GM18511 (cell line): ENCODE data around the gene PDS5B.

Experiments
- ATAC-seq: cut with Tn5 transposase; IDR thresholded peaks from one replicate; pipeline ENCODE4 v1.9.1; 2021; ENCODE audit warnings: mild to moderate bottlenecking, moderate library complexity; ENCODE audit not compliant: unreplicated experiment

Gene PDS5B

GRCh38 chr13:32587811-32588170, 1.5 kb downstream of the PDS5B start:
- no peak for ATAC-seq

DNA sequence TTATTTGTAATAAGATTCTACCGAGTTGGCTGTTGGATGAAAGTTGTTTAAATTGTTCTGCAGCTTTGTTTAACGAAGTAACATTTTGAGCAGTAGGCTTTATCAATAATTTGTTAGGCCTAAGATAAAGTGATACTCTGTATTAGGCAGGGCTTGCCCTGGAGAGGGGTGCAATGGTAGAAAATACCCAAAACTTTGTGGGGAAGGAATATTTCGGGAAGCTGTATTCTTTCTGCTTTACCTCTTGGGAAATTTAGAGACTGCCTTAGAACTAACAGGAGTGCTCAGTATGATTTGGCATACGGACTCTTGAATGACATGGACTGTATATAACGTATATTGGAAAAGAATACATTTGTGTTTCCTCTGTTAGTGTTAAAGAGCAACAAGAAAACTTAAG, 2.5 kb downstream of the PDS5B start:
- ATAC-seq = no peak

DNA sequence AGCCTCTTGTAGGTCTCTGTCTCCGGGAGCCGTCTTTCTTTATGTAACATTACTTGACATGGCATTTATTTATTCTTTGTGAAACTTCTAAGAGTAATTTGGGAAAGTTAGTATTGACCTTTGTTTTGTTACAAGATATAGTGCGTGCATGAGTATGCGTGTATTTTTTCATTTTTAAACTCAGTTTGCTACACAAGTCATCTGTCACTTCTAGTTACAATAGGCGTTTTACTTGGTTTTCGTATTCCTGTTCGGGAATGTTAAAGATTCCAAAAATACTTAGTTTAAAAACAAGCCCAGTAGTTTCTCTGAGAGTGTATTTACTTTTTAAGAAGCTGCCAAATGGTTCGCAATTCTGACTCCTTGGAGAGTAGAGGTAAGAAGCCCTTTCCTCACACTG, 3.2 kb downstream of the PDS5B start:
- ATAC-seq = no peak

DNA sequence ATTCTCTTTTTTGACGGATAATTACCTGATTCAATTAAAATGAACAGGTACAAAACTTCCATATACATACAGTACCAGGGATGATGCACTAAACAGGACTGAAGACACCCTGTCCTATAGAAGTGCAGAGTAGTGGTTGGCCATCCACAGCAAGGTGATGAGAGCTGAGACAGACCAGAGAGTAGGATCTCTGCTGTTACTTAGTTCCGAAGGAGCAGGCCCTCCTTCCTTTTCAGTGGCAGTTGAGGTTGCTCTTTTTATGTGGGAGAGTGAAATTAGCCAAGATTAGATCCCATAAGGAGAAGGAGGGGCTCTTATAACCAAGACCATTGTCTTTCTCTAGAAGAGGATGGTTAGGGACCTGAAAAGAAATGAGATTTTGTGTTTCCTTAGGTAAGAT, 4.0 kb downstream of the PDS5B start:
- ATAC-seq = no peak

DNA sequence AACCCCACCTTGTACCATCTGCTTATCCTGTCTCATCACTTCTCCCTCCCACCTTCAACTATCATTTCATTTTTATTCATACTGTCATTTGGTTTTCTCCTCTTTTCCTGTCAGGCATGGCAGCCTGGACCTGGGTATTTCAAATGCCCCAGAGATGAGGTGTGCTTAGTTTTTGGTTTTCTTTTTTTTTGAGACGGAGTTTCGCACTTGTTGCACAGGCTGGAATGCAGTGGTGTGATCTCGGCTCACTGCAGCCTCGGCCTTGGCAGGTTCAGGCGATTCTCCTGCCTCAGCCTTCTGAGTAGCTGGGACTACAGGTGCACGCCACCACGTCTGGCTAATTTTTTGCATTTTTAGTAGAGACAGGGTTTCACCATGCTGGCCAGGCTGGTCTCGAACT, 5.8 kb downstream of the PDS5B start:
- ATAC-seq = no peak

DNA sequence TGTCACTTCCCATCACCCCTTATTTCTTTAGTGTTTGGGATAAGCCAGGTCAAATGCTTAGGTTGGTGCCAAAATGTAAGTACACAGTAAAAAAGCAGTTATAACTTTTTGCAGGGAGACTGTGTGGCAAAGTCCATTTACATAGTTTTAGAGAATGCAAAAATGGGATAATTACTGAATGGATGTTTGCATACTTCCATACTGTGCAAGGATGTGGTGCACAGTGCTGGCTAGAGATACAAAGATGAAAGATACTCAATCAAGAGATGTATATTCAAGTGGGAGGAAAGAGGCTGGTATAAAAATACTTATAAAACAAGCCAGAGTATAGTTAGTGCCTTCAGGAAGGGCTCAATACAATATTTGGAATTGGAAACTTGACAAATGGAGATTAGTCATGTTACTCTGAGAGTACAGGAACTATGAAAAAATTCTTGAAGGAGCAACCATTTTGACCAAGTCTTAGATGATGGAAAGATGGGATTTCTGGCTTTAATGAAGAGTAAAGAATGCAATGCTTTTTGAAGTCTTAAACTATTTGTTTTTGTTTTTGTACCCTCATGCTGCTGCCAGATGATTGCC, 8.0 kb downstream of the PDS5B start:
- no peak for ATAC-seq

GRCh38 chr13:32595306-32595705, 9.1 kb downstream of the PDS5B start:
- ATAC-seq = no peak

GRCh38 chr13:32600890-32601289, 14.6 kb downstream of the PDS5B start:
- ATAC-seq = no peak

- ATAC-seq = no peak
These were observed 23.2 kb downstream of the PDS5B start for GRCh38 chr13:32609428-32609827.

- no peak for ATAC-seq
These were observed 24.3 kb downstream of the PDS5B start for GRCh38 chr13:32610538-32610937.

DNA sequence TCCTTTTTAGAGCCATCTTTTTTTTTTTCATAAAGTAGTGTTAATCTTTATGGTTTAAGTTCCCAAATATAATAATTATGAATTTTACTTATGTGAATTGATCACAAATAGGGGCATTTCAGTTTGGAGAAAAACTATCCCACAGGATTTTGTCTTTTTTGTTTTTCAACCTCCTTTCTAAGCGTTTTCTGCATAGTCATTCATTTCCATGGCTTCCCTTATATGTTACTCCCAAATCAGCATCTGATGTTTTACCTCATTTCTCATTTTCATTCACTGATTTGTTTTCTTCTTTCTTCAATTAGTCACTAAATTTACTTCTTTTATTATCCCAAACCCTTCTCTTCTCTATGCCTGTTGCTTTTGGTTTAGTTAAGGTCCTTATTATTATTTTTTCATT, 24.7 kb downstream of the PDS5B start:
- ATAC-seq = no peak

GRCh38 chr13:32616883-32617511, 30.7 kb downstream of the PDS5B start:
- no peak for ATAC-seq

- ATAC-seq = no peak
These were observed 36.6 kb downstream of the PDS5B start for GRCh38 chr13:32622827-32623226.

DNA sequence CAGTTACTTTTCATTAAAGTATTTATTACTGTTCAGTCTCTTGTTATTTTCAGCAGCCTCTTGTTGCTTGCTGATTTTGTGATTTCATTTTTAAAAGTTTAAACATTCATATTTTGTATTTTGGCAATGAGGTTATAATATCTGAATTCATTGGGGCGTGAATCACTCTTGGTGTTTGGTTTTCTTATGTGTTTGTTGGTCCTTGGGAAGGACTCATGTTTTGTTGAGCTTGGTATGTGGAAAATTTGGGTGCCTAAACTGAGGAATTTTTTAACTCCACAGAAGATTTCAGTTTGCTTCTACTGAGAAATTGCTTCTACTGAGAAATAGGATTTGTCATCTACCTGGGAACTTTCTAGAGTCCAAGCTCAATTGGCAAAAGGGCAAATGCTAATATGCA, 38.2 kb downstream of the PDS5B start:
- no peak for ATAC-seq

DNA sequence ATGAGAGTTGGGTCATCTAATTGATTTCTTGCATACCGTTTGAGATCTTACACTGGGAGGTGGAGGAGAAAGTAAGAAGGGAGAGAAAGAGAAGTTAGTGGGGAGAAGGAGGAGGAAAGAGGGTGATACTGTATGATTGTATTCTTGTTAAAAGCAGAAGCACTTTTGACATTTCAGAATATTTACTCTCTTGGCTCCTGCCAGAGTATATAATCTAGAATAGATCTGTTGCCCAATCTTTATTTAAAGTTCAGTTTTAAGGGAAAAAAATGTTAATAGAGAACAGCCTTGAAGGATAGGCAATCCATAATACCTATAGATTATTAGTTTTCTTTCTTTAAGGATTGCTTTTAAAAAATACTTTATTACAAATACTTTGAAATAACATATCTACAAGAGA, 41.5 kb downstream of the PDS5B start:
- ATAC-seq = no peak

GRCh38 chr13:32629313-32629712, 43.1 kb downstream of the PDS5B start:
- no peak for ATAC-seq

DNA sequence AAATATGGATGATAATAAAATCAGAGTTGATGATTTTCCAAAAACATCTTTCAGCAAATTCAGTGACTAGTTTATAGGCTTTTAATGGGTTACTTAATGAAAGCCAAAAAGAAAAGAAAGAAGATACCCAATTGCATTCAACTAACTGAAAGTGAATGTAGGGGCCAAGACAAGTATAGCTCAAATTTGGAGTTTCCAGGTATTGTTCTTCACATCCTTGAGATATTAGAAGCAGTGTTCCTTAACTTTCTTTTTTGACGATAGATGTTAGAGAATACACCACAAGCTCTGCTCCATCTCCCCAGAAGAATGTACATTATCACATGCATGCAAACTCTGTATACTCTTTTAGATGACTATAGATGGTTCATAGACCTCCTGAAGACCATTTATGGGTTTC, 43.6 kb downstream of the PDS5B start:
- ATAC-seq = no peak

DNA sequence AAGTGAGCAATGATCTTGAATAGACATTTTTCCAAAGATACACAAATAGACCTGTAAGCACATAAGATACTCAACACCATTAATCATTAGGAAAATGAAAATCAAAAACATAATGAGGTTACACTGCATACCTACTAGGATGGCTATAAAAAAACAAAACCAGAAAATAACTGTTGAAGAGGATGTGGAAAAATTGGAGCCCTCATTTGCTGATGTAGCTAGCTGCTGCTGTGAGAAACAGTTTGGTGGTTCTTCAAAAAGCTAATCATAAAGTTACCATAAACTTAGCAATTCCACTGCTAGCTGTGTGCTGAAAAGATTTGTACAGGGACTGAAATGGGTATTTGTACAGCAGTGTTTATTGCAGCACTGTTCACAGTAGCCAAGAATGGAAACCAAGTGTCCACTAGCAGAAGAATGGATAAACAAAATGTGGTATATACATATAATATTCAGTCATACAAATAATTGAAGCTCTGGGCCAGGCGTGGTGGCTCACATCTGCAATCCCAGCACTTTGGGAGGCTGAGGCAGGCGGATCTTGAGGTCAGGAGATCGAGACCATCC, 46.2 kb downstream of the PDS5B start:
- no peak for ATAC-seq

GRCh38 chr13:32636711-32637110, 50.5 kb downstream of the PDS5B start:
- no peak for ATAC-seq

DNA sequence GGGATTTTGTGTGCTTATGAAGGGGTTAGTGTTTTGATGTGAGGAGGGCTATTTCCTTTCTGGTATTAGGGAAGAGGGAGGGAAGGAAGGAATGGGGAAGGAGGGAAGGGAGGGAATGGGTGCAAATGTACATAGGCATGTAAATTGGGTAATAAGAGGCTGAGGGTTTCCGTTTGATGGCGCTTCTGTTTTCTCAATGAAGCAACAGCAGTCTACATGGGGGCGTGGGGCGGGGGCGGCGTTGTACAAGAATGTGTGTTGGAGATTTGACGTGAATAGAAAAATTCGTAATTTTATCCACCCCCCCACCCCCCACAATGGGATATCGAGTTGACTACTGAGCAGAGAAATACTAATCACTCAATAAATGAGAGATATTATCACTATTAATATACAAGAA, 52.5 kb downstream of the PDS5B start:
- ATAC-seq = no peak

DNA sequence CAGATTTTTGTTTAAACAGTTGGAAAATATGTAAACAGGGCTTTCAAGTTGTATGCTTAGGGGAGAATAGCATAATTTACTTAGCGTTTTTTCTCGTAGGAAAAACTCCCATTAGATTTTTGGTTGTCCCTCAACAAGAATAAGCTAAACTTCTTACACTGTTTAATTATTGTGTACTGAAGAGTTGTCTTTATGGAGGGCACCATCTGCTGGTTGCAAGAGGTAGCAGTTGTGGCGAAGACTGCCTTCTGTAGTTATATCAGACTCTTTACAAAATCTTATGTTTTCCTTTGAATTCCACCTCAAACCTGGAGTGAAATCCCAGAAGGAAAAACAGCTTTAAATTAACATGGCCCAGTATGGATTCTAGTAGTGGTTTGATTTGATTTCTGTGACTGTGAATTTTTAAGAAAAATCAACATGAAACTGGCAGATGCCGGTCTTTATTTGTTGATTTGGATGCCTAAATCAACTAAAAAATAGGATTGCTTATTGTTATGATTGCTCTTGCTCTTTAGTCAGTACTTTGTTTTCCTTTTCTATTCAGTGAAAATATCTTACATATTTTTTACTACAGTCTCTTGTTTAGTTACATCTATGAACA, 53.4 kb downstream of the PDS5B start:
- ATAC-seq = no peak

DNA sequence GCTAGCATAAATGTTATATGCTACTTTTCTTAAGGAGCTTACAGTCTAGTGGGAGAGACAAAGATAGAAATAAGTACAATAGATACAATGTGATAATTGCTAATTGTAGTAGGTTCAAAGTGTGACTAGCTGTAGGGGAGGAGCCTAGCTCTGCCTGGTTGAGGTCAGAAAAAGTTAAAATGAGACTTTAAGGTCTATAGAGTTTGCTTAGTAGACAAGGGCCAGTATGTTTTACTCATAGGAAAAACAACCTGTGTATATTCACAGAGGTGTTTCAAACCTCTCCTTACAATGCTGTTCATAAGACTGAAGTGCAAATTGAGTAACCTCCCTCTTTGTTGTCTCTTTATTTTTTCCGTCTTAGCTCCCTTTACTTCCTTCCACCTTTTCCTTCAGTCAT, 56.1 kb downstream of the PDS5B start:
- ATAC-seq = no peak

DNA sequence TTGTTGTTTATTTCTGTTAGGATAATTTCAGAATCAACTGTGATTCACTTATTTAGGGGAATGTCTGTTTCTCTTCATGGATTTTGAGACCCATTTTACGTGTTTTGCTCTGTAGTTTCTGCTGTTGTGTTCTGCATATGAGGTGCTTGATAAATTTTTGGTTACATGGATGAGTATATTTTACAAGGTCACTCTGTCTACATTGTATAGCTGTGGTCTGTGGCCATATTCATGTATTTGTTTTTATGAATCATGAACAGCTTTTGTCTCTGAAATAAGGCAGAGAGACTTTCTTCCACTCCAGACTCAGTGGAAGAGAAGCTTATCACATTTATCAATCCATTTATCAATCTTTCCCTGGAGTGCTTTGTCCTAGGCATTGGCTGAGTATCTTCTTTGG, 56.6 kb downstream of the PDS5B start:
- ATAC-seq = no peak
